ENCODE results near the gene FAM135A.

- no peak for TF ChIP-seq CTCF (conservative IDR thresholded peaks at IDR 0.05; ENCODE audit: low read depth in 2 of 2)
- no peak for TF ChIP-seq EZH2phosphoT487 (IDR thresholded peaks at IDR 0.05; ENCODE audit: unreplicated experiment)
- no peak for TF ChIP-seq EZH2 (IDR thresholded peaks at IDR 0.05; ENCODE audit: low read depth, unreplicated experiment)
- TF ChIP-seq POLR2AphosphoS5 (IDR thresholded peaks at IDR 0.05; ENCODE audit: low read depth): no peak
- no peak for TF ChIP-seq JUNB (IDR thresholded peaks at IDR 0.05; ENCODE audit: unreplicated experiment)
- no peak for TF ChIP-seq REST (IDR thresholded peaks at IDR 0.05; ENCODE audit: unreplicated experiment)
- TF ChIP-seq NANOG (IDR thresholded peaks at IDR 0.05; ENCODE audit: borderline replicate concordance): no peak
- no peak for TF ChIP-seq ETS1 (IDR thresholded peaks at IDR 0.05)
- no peak for TF ChIP-seq CREB1 (CRISPR knock-in tag; IDR thresholded peaks at IDR 0.05; ENCODE audit: low read depth)
- no peak for TF ChIP-seq ZNF331 (CRISPR knock-in tag; IDR thresholded peaks at IDR 0.05; ENCODE audit: low read depth)
- TF ChIP-seq ZNF462 (CRISPR knock-in tag; IDR thresholded peaks at IDR 0.05): no peak
- no peak for TF ChIP-seq ZNF114 (CRISPR knock-in tag; IDR thresholded peaks at IDR 0.05)
These were observed 43.4 kb downstream of the FAM135A start for GRCh38 chr6:70456735-70457134.
